Pancreas (tissue), 10 donors: ENCODE measurements around the gene MT1G. TPM values are rescaled to one million over a fixed set of nuclear protein-coding genes. Genes with fewer than 3 reads are reported as not detected.

Source experiments
- ATAC-seq, 4 donors: fragments of 200-7000 bp; cut with Tn5 transposase; one replicate each; pipeline versions ENCODE4 v1.8.0 to v1.9.1; 2020; ENCODE audit warnings: mild to moderate bottlenecking in 4 of 4, moderate library complexity in 4 of 4
- DNase-seq, 6 donors: peaks; one replicate each; pipeline ENCODE4 v3.0.0-alpha.2; 2020
- FAIRE-seq: peaks from 2 replicates; lab custom pipeline; 2012; peaks lifted over from hg19 to GRCh38; lab: Jason Lieb, UNC
- H3K27ac ChIP-seq, 4 donors: fragments of 200-600 bp; sonication (generic); 1 replicate in 3 of 4; 2 replicates in 1 of 4; pipeline versions ENCODE4 v1.5.0 to v1.8.0; 2020
- H3K27me3 ChIP-seq, 4 donors: fragments of 200-600 bp; one replicate each; pipeline ENCODE4 v1.8.0; 2021
- H3K36me3 ChIP-seq, 3 donors: fragments of 200-600 bp; sonication (generic) in 1 of 3; one replicate each; pipeline versions ENCODE4 v1.5.0 to v1.8.0; 2020 to 2021
- H3K4me1 ChIP-seq, 3 donors: fragments of 200-600 bp; one replicate each; pipeline ENCODE4 v1.8.0; 2021
- H3K4me3 ChIP-seq, 4 donors: fragments of 200-600 bp; sonication (generic) in 2 of 4; one replicate each; pipeline versions ENCODE4 v1.5.0 to v1.8.0; 2020 to 2021
- H3K9me3 ChIP-seq, 4 donors: fragments of 200-600 bp; one replicate each; pipeline ENCODE4 v1.8.0; 2021
- CTCF ChIP-seq, 4 donors: fragments of 200-600 bp; sonication (generic) in 3 of 4; IDR thresholded peaks; one replicate each; pipeline versions ENCODE4 v1.5.0 to v1.8.0; 2021; ENCODE audit warnings: antibody characterized with exemption in 4 of 4
- WGBS, 2 donors: extraction: QIAGEN DNeasy Blood & Tissue Kit; methylation state at CpG; one replicate each; pipeline ENCODE4 v1.1.7; 2013; 5-methylcytosine and 5-hydroxymethylcytosine counted together
- intact Hi-C, 3 donors: fragments of 100-400 bp; cut with DNase I; formaldehyde crosslinking; loops; one replicate each; pipeline versions ENCODE4 v1.11.1 to v1.14.2; 2022
- polyA plus RNA-seq, 2 donors: library from polyadenylated mRNA; stranded (reverse); fragments of 200-250 nt; gene quantifications; one replicate each; pipeline ENCODE4 v1.2.3, GENCODE V29; 2013
- total RNA-seq, 6 donors: library from RNA; stranded (reverse); fragmentation: NEBNext Ultra II Directional in 4 of 6; extraction: Animal tissue kit (Norgen Biotek cat#: 25700) in 4 of 6; gene quantifications; one replicate each; pipeline versions ENCODE4 v1.2.1 to v1.2.4, GENCODE V29; 2021 to 2023
- donor health status: healthy with polysubstance abuse.
- donor health status: DM: no; HTN: no; CAD: no; lungs with moderate emphysema.
- donor health status: DM: no; HTN: no; CAD: no.
- donor health status: control.
- donor health status: control.
- donor health status: Bipolar disorder and iron deficiency.
- donor health status: DM: yes; HTN: yes; CAD: no.
- donor health status: DM: no; HTN: no; CAD: no.
- donor health status: DM: no; HTN: no; CAD: no.
- donor health status: DM: yes; HTN: yes; CAD: no.

MT1G gene
- total and polyA plus RNA-seq, 8 donors, result 76.9 to 766 (median 195) TPM

- H3K27me3 ChIP-seq, result no peaks in the 10 kb centered on the region
- WGBS, 2 donors, result 27 to 38% methylated on average over 1 of the region's 1 CpG
- intact Hi-C loops, result no loop called here
- H3K4me1 ChIP-seq, result no peaks in the 10 kb centered on the region
- no peak for ATAC-seq
- H3K36me3 ChIP-seq, result no peaks in the 10 kb centered on the region
- no peak overlapping the region for H3K4me3 ChIP-seq
- no peak for DNase-seq
- FAIRE-seq, result no peak
- TF ChIP-seq CTCF (IDR thresholded peaks at IDR 0.05), result no peak
- H3K27ac ChIP-seq, result no peak overlapping the region
- no peaks in the 10 kb centered on the region for H3K9me3 ChIP-seq
Measured at GRCh38 chr16:56652600-56652999, 15.3 kb downstream of the MT1G start.

- no peak within 1 kb of the TSS for H3K4me3 ChIP-seq
- no peaks in the 10 kb centered on the region for H3K9me3 ChIP-seq
- FAIRE-seq, result no peak
- TF ChIP-seq CTCF (IDR thresholded peaks at IDR 0.05), result no peak
- no peak for DNase-seq
- H3K27me3 ChIP-seq, result no peaks in the 10 kb centered on the region
- H3K36me3 ChIP-seq, result no peaks in the 10 kb centered on the region
- no peak within 1 kb of the TSS for H3K27ac ChIP-seq
- 63 to 75% methylated on average over 7 of the region's 7 CpGs for WGBS, 2 donors
- no peaks in the 10 kb centered on the region for H3K4me1 ChIP-seq
- intact Hi-C loops, result no loop called here
- ATAC-seq, result no peak
Measured at GRCh38 chr16:56651586-56651985, 16.3 kb downstream of the MT1G start, which contains the start of gene MT1B. MT1B (plus strand) TSS chr16:56651886; CDS start chr16:56651954, 68 bp downstream.

GRCh38 chr16:56649820-56650219 lies 18.0 kb downstream of the MT1G start:
- TF ChIP-seq CTCF (IDR thresholded peaks at IDR 0.05), result no peak
- H3K9me3 ChIP-seq, result no peaks in the 10 kb centered on the region
- no peaks in the 10 kb centered on the region for H3K36me3 ChIP-seq
- intact Hi-C loops, result no loop called here
- WGBS, 2 donors, result 76 to 80% methylated on average over 3 of the region's 3 CpGs
- H3K4me3 ChIP-seq, result no peak overlapping the region
- FAIRE-seq (no peak), ATAC-seq (no peak), DNase-seq (no peak)
- H3K27ac ChIP-seq, result no peak overlapping the region
- no peaks in the 10 kb centered on the region for H3K27me3 ChIP-seq
- H3K4me1 ChIP-seq, result no peaks in the 10 kb centered on the region

- Histone ChIP-seq H3K27me3 (no peaks in the 10 kb centered on the region), H3K27ac (no peak overlapping the region), H3K9me3 (no peaks in the 10 kb centered on the region), H3K4me3 (no peak overlapping the region), H3K4me1 (no peaks in the 10 kb centered on the region), H3K36me3 (no peaks in the 10 kb centered on the region)
- ATAC-seq (no peak), DNase-seq (no peak), FAIRE-seq (no peak)
- no peak for TF ChIP-seq CTCF (IDR thresholded peaks at IDR 0.05)
- intact Hi-C loops, result no loop called here
- 93 to 100% methylated on average over 2 of the region's 2 CpGs for WGBS, 2 donors
Measured at GRCh38 chr16:56649271-56649670, 18.6 kb downstream of the MT1G start.

DNA sequence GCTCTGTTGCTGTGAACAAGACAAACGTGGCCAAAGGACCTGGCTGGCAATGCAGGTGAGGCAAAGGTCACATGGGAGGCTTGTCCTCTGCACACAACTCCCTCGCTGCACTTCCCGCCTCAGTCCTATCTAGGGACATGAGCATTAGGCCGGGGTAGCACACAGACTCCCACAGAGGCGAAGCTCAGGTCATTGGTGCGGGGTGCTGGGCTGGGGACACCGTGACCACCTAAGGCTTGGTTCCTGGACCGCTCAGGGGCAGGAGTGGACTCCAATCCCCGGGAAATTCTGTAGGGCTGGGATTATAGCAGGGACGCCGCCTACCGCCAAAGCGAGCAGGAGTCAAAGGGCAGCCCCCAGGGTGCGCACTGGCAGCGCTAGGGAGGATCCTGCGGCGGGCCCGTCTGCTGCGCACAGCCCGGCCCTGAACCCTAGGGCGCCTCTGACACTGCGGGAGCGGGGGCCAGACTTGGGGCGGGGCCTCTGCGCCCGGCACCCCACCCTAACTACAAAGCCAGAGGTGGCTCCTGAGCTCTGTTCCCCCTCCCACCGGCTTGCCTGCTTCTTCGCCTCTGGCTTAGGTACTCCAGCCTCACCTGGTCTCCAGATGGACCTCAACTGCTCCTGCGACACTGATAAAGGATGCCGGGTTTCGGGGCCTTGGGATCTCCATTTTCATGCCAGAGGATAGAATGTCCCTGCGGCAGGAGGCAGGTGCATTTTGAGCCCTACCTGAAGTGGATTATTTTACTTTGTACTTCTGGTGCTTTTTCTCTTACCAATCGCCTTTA lies 20.0 kb downstream of the MT1G start:
- Histone ChIP-seq H3K27ac (no peak overlapping the region), H3K9me3 (no peaks in the 10 kb centered on the region), H3K4me3 (no peak overlapping the region), H3K4me1 (peaks cover 0 to 7% (median 5%) of the 10 kb centered on the region in 3 donors), H3K36me3 (no peaks in the 10 kb centered on the region), H3K27me3 (no peaks in the 10 kb centered on the region)
- WGBS, 2 donors, result 64 to 69% methylated on average over 33 of the region's 33 CpGs
- no peak for ATAC-seq
- intact Hi-C loops, result no loop called here
- no peak for FAIRE-seq
- no peak for TF ChIP-seq CTCF (IDR thresholded peaks at IDR 0.05)
- no peak for DNase-seq
